ENCODE results near the gene ANKRD23.

The ANKRD23 gene

DNA sequence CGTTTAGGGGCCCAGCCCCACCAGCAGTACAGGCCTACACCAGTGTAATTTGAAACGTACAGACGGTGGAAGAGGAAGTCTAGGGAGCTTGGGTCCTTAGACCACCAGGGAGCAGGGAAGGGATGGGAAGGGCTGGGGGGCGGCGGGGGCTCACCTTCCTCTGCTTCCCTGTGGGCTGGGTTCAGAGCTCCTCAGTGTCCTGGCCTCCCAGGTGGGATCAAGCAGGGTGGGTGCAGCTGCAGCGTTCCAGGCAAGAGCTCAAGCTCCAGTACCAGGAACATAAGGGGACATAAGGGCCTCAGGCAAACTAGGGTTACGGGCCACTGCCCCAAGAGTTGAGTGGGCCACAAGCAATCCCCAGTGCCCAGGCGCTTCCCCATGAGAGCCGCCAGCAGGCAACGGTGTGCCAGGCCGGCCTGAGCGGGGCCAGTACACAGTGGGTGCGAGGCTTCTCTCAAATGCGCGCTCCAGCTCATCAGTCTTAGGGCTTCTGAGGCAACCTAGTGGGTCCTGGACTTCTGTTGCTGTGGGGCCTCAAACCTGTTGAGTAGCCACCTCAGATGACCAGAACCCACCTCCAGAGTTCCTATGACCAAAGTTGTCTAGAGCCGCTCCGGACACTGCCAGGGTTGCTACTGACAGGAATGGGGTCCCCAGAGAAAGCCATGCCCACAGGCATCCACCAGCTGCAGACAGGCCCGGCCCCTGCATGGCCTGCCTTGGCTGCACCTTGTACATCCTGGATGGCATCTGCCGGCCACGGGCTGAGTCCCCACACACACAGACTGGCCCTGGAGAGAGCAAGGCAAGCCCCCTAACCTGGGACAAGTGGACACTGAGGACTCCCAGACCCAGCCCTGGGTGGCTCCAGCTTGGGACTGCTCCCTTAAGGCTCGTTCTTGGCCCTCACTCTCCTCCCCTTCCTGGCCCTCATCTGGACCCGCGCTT lies 5.2 kb downstream of the ANKRD23 start:
- TF ChIP-seq, protein P1, sequence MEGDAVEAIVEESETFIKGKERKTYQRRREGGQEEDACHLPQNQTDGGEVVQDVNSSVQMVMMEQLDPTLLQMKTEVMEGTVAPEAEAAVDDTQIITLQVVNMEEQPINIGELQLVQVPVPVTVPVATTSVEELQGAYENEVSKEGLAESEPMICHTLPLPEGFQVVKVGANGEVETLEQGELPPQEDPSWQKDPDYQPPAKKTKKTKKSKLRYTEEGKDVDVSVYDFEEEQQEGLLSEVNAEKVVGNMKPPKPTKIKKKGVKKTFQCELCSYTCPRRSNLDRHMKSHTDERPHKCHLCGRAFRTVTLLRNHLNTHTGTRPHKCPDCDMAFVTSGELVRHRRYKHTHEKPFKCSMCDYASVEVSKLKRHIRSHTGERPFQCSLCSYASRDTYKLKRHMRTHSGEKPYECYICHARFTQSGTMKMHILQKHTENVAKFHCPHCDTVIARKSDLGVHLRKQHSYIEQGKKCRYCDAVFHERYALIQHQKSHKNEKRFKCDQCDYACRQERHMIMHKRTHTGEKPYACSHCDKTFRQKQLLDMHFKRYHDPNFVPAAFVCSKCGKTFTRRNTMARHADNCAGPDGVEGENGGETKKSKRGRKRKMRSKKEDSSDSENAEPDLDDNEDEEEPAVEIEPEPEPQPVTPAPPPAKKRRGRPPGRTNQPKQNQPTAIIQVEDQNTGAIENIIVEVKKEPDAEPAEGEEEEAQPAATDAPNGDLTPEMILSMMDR (IDR thresholded peaks at IDR 0.05; ENCODE audit: low read depth, low read length), result no peak
- TF ChIP-seq POLR2A (IDR thresholded peaks at IDR 0.05; ENCODE audit: extremely low read depth, insufficient read length) (no peak), MYC (IDR thresholded peaks at IDR 0.05; ENCODE audit: low read depth, low read length) (no peak)
- TF ChIP-seq, protein P2, sequence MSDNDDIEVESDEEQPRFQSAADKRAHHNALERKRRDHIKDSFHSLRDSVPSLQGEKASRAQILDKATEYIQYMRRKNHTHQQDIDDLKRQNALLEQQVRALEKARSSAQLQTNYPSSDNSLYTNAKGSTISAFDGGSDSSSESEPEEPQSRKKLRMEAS (IDR thresholded peaks at IDR 0.05; ENCODE audit: low read depth, low read length), result no peak
- no peak for DNase-seq (ENCODE audit: low read depth)
- no peak overlapping the region for H3K4me3 ChIP-seq (ENCODE audit: low read depth, low read length)

DNA sequence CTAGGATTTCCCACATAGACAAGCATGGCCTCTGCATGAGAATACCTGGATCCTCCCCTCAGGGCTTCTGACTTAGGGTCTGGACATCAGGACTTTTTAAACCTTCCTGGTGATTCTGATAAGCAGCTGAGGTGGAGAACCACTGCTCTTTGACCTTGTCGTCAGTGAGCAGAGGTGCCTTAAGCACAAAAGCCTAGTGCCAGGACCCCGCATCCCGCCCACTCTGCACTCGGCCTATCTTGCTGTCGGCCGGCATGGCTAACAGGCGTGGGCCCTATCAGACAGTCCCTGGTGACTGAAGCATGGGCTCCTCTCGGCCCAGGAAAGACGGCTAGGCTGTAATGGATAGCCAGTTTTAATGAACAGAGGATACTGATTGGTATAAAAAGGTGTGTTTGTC lies 6.2 kb downstream of the ANKRD23 start:
- H3K4me3 ChIP-seq (ENCODE audit: low read depth, low read length), result no peak overlapping the region
- no peak for DNase-seq (ENCODE audit: low read depth)
- TF ChIP-seq POLR2A (IDR thresholded peaks at IDR 0.05; ENCODE audit: extremely low read depth, insufficient read length), result no peak
- TF ChIP-seq MYC (IDR thresholded peaks at IDR 0.05; ENCODE audit: low read depth, low read length), result no peak
- TF ChIP-seq, protein P1 (IDR thresholded peaks at IDR 0.05; ENCODE audit: low read depth, low read length), result no peak
- TF ChIP-seq, protein P2 (IDR thresholded peaks at IDR 0.05; ENCODE audit: low read depth, low read length), result no peak

DNA sequence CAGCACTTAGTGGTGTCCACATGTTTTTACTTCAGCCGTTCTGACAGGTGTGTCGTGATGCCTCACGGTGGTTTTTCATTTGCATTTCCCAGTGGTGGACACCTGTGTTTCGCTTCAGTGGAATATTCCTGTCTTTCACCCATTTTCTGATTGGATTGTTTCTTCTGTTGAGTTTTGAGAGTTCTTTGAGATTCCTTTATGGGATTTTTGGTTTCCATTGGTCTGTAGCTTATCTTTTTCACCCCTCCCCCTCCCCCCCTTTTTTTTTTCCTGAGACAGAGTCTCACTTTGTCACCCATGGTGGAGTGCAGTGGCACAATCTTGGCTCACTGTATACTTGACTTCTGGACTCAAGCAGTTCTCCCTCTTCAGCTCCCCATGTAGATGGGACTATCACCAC lies 8.0 kb downstream of the ANKRD23 start:
- no peak for DNase-seq (ENCODE audit: low read depth)
- TF ChIP-seq, protein P1 (IDR thresholded peaks at IDR 0.05; ENCODE audit: low read depth, low read length), result no peak
- TF ChIP-seq POLR2A (IDR thresholded peaks at IDR 0.05; ENCODE audit: extremely low read depth, insufficient read length), result no peak
- TF ChIP-seq, protein P2 (IDR thresholded peaks at IDR 0.05; ENCODE audit: low read depth, low read length), result no peak
- no peak for TF ChIP-seq MYC (IDR thresholded peaks at IDR 0.05; ENCODE audit: low read depth, low read length)
- H3K4me3 ChIP-seq (ENCODE audit: low read depth, low read length), result no peak overlapping the region

DNA sequence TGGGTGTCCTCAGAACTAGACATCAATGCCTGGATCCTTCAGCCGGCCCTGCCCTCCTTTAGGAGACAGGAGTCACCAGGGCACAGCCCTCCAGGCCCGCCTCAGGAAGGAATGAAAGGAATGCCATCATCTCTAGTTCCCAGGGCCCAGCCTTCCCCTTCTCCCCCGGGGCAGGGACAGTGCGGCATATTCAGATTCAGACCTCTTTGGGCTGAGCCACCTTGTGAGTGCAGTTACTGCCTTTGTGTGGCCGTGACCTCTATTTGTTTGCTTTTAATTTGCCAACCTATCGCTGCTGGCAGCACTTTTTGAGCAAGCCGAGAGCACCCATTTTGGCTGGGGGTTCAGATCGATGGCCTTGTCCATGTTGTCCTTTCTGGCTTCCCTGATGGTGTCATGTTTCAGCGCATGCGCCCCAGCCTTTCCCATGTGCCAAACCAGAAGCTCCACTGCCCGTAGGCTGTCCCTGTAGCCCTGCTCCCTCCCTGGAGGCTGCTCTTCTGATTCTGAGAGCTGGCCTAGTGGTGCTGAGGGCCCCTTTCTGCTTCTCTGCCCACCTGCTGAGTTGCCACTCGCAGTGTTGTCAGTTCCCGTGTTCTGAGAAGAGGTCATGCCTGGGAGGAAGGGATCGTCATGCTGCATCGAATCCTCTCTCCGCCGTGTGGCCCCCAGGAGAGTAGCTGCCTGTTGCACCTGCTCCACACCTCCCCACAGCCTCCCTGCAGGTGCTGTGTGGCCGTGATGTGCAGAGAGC lies 10.9 kb downstream of the ANKRD23 start:
- no peak overlapping the region for H3K4me3 ChIP-seq (ENCODE audit: low read depth, low read length)
- TF ChIP-seq MYC (IDR thresholded peaks at IDR 0.05; ENCODE audit: low read depth, low read length) (no peak), POLR2A (IDR thresholded peaks at IDR 0.05; ENCODE audit: extremely low read depth, insufficient read length) (no peak)
- TF ChIP-seq, protein P2 (IDR thresholded peaks at IDR 0.05; ENCODE audit: low read depth, low read length), result no peak
- TF ChIP-seq, protein P1 (IDR thresholded peaks at IDR 0.05; ENCODE audit: low read depth, low read length), result no peak
- DNase-seq (ENCODE audit: low read depth), result no peak

DNA sequence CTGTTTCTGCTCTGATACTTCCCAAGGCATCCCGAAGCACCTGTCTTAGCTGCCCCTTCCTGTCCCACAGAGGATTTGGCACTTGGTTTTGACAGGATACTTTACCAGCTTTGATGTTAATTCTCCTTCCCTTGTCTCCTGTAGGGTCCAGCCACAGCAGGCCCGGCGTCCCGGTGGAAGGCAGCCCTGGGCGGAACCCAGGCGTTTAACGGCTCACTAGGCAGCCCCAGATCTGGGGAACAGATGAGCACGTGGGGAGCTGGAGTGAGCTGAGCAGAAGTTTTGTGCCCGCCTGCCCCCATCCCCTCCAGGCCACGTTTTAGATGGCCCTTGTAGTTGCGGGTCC lies 11.4 kb downstream of the ANKRD23 start:
- TF ChIP-seq, protein P2 (IDR thresholded peaks at IDR 0.05; ENCODE audit: low read depth, low read length), result no peak
- TF ChIP-seq POLR2A (IDR thresholded peaks at IDR 0.05; ENCODE audit: extremely low read depth, insufficient read length) (no peak), MYC (IDR thresholded peaks at IDR 0.05; ENCODE audit: low read depth, low read length) (no peak)
- TF ChIP-seq, protein P1 (IDR thresholded peaks at IDR 0.05; ENCODE audit: low read depth, low read length), result no peak
- H3K4me3 ChIP-seq (ENCODE audit: low read depth, low read length), result no peak overlapping the region
- no peak for DNase-seq (ENCODE audit: low read depth)
